ENCODE data around the gene LENG1.

Gene LENG1

DNA sequence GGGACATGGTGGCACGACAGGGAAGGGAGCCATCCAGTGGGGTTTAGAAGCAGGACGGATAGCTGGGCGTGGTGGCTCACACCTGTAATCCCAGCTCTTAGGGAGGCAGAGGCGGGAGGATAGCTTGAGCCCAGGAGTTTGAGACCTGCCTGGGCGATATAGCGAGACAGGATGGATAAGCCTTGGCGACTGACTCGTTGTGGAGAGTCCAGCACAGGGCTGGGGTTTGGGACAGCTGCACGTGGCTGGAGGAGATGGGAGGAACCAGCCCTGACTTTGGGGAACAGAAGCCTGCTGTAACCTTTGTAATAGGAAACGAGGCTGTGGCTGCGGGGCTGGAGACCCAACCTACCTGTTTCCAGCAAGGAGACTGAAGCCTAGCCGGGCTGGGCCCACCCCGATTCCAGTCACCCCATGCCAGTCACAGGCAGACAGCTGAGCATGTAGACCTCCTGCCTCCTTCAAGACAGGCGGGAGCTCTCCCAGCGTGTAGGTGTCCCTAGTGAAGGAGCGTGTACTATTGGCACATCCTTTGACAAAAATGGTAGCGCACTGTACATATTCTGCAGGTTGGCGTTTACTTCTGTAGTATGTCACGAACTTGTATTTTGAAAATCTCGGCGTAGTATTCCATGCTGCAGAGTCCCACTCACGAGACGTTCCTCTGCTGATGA lies 8.0 kb downstream of the LENG1 start:
- peaks cover 86% of the 10 kb centered on the region for H3K36me3 ChIP-seq (ENCODE audit: control insufficient read depth, insufficient read depth, low read length, severe bottlenecking)
- peaks cover 21% of the 10 kb centered on the region for H3K4me1 ChIP-seq (ENCODE audit: control insufficient read depth, insufficient read depth, low read length)
- H3K9me3 ChIP-seq (ENCODE audit: control insufficient read depth, low read length) = no peaks in the 10 kb centered on the region
- no peaks in the 10 kb centered on the region for H3K27me3 ChIP-seq (replicated peaks; ENCODE audit: control insufficient read depth, insufficient read depth, low read length)
- no peak overlapping the region for H3K9ac ChIP-seq (ENCODE audit: low read length)
- no peak overlapping the region for H3K4me3 ChIP-seq (ENCODE audit: low read length)
- no peak for DNase-seq (ENCODE audit: low read depth)

DNA sequence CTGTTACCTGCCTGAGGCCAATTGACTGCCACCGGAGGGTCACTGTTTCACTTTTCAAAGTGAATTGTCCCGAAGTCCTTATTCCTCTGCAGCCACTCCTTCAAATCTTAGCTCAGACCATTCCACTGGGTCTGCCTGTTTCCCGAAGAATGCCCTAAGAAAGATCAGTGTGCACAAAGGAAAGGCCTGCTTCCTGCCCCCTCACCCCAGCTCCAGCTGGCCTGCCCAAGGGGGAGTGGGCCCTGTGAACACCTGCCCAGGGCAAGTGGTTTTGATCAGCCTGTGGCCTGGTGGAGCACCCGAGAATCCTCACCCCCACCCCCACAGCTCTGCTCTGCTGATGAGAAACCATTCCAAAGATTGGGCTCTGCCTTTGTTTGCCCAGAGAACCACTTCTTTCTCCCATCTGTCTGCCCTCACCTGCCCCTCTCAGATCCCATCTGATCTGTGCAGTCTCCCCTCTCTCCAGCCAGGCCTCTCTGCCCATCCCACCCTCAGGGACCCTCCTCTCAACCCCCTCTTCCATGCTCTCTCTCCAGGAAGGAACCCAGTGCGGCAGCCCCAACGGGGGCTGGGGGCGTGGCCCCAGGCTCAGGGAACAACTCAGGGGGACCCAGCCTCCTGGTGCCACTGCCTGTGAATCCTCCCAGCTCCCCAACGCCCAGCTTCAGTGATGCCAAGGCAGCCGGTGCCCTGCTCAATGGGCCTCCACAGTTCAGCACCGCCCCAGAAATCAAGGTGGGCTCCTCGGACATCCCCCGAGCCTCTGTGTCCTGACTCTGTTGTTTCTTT lies 10.3 kb downstream of the LENG1 start:
- H3K4me1 ChIP-seq (ENCODE audit: control insufficient read depth, insufficient read depth, low read length) = peaks cover 13% of the 10 kb centered on the region
- peaks cover 86% of the 10 kb centered on the region for H3K36me3 ChIP-seq (ENCODE audit: control insufficient read depth, insufficient read depth, low read length, severe bottlenecking)
- no peak overlapping the region for H3K9ac ChIP-seq (ENCODE audit: low read length)
- H3K4me3 ChIP-seq (ENCODE audit: low read length) = no peak overlapping the region
- H3K9me3 ChIP-seq (ENCODE audit: control insufficient read depth, low read length) = no peaks in the 10 kb centered on the region
- DNase-seq (ENCODE audit: low read depth) = no peak
- H3K27me3 ChIP-seq (replicated peaks; ENCODE audit: control insufficient read depth, insufficient read depth, low read length) = no peaks in the 10 kb centered on the region

DNA sequence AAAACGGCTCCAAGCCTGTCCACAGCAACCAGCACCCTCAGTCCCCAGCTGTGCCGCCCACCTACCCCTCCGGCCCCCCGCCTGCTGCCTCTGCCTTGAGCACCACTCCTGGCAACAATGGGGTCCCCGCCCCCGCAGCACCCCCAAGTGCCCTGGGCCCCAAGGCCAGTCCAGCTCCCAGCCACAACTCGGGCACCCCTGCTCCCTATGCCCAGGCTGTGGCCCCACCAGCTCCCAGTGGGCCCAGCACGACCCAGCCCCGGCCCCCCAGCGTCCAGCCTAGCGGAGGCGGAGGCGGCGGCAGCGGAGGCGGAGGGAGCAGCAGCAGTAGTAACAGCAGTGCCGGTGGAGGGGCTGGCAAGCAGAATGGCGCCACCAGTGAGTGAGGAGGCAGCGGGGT lies 11.4 kb downstream of the LENG1 start:
- Histone ChIP-seq H3K27me3 (replicated peaks; ENCODE audit: control insufficient read depth, insufficient read depth, low read length) (no peaks in the 10 kb centered on the region), H3K36me3 (ENCODE audit: control insufficient read depth, insufficient read depth, low read length, severe bottlenecking) (peaks cover 88% of the 10 kb centered on the region), H3K9me3 (ENCODE audit: control insufficient read depth, low read length) (no peaks in the 10 kb centered on the region), H3K4me3 (ENCODE audit: low read length) (no peak overlapping the region), H3K4me1 (ENCODE audit: control insufficient read depth, insufficient read depth, low read length) (peaks cover 2% of the 10 kb centered on the region), H3K9ac (ENCODE audit: low read length) (no peak overlapping the region)
- no peak for DNase-seq (ENCODE audit: low read depth)

DNA sequence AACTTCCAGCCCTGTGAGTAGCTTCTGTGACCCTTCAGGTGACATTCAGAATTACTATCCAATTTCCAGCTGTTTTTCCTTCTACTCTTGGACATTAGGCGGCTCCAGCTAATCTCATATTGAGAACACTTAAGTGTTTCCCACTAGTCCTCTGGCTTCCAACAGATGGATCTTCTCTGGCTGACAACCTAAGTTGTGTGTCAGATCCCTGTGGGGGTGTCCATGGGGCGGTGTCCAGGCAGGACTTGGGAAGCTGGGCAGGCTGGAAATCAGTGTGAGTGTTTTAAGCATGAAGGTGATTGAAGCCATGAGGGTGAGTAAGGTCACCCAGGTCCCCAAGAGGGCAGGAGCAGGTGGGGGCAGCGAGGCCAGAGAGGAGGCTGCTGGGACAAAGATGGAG lies 11.8 kb downstream of the LENG1 start:
- Histone ChIP-seq H3K36me3 (ENCODE audit: control insufficient read depth, insufficient read depth, low read length, severe bottlenecking) (peaks cover 88% of the 10 kb centered on the region), H3K9ac (ENCODE audit: low read length) (no peak overlapping the region), H3K4me3 (ENCODE audit: low read length) (no peak overlapping the region), H3K9me3 (ENCODE audit: control insufficient read depth, low read length) (no peaks in the 10 kb centered on the region), H3K4me1 (ENCODE audit: control insufficient read depth, insufficient read depth, low read length) (no peaks in the 10 kb centered on the region), H3K27me3 (replicated peaks; ENCODE audit: control insufficient read depth, insufficient read depth, low read length) (no peaks in the 10 kb centered on the region)
- no peak for DNase-seq (ENCODE audit: low read depth)

DNA sequence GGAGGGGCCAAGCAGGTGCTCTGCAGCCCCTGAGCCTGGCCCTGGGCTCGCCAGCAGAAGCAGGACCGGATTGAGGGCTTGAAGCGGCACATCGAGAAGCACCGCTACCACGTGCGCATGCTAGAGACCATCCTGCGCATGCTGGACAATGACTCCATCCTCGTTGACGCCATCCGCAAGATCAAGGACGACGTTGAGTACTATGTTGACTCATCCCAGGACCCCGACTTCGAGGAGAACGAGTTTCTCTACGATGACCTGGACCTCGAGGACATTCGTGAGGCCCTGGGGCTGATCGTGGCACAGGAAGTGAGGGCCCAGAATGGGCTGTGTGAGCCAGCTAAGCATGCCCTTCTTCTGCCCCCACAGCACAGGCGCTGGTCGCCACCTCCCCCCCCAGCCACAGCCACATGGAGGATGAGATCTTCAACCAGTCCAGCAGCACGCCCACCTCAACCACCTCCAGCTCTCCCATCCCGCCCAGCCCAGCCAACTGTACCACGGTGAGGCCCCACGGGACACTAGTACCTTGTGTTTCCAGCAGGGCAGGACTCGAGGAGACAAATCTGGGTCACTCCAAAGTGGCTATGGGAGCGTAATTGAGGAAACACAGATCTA lies 13.9 kb downstream of the LENG1 start:
- peaks cover 73% of the 10 kb centered on the region for H3K36me3 ChIP-seq (ENCODE audit: control insufficient read depth, insufficient read depth, low read length, severe bottlenecking)
- H3K4me1 ChIP-seq (ENCODE audit: control insufficient read depth, insufficient read depth, low read length) = no peaks in the 10 kb centered on the region
- no peaks in the 10 kb centered on the region for H3K9me3 ChIP-seq (ENCODE audit: control insufficient read depth, low read length)
- no peak overlapping the region for H3K9ac ChIP-seq (ENCODE audit: low read length)
- no peaks in the 10 kb centered on the region for H3K27me3 ChIP-seq (replicated peaks; ENCODE audit: control insufficient read depth, insufficient read depth, low read length)
- DNase-seq (ENCODE audit: low read depth) = no peak
- no peak overlapping the region for H3K4me3 ChIP-seq (ENCODE audit: low read length)

DNA sequence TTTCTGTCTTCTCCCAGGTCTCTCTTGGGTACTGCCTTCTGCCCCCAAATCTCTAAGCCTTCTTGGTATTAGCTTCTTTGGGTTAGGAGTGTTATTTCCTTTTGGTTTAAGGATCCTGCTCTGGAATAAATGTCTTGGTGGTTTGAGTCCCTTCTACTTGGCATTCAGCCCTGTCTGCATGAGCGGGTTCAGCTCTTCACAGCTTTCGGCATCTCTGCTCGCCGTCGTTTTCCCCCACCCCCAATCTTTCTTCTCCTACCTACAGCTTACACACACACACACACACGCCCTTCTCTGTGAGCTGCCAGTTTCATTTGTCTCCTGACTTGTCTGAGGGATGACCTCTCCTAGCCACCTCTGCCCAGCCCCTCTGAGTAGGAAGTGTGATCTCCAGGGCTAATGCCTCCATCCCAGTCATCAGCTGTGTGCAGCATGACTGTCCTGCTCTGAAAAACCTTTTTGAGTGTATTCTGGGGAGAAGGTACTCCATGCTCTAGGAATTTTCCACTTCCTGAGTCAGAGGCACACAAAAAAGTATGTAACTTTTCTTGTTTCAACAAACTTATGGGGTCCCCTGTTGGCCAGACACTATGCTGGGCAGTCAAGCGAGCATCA lies 17.2 kb downstream of the LENG1 start:
- Histone ChIP-seq H3K27me3 (replicated peaks; ENCODE audit: control insufficient read depth, insufficient read depth, low read length) (no peaks in the 10 kb centered on the region), H3K4me1 (ENCODE audit: control insufficient read depth, insufficient read depth, low read length) (peaks cover 7% of the 10 kb centered on the region), H3K4me3 (ENCODE audit: low read length) (no peak overlapping the region), H3K9ac (ENCODE audit: low read length) (no peak overlapping the region), H3K36me3 (ENCODE audit: control insufficient read depth, insufficient read depth, low read length, severe bottlenecking) (peaks cover 50% of the 10 kb centered on the region), H3K9me3 (ENCODE audit: control insufficient read depth, low read length) (no peaks in the 10 kb centered on the region)
- DNase-seq (ENCODE audit: low read depth) = no peak

DNA sequence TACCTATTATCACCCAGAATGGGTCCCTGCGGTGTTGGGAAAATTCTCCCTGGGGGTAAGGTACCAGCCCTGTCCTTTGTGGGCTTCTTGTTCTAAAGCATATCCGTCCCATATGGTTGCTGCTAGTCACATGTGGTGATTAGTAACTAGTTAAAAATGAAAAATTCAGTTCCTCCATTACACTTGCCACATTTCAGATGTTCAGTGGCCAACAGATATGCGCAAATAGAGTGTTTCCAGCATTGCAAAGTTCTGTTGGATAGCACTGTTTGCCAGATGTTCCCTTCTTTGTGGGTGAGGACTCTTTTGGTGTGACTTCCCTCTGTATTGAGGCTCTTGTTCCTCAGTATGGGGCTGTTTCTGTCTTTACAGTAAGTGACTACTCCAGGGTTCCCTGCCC lies 18.2 kb downstream of the LENG1 start:
- no peak overlapping the region for H3K4me3 ChIP-seq (ENCODE audit: low read length)
- no peaks in the 10 kb centered on the region for H3K27me3 ChIP-seq (replicated peaks; ENCODE audit: control insufficient read depth, insufficient read depth, low read length)
- H3K9me3 ChIP-seq (ENCODE audit: control insufficient read depth, low read length) = no peaks in the 10 kb centered on the region
- DNase-seq (ENCODE audit: low read depth) = no peak
- H3K9ac ChIP-seq (ENCODE audit: low read length) = no peak overlapping the region
- H3K36me3 ChIP-seq (ENCODE audit: control insufficient read depth, insufficient read depth, low read length, severe bottlenecking) = peaks cover 40% of the 10 kb centered on the region
- H3K4me1 ChIP-seq (ENCODE audit: control insufficient read depth, insufficient read depth, low read length) = peaks cover 10% of the 10 kb centered on the region

DNA sequence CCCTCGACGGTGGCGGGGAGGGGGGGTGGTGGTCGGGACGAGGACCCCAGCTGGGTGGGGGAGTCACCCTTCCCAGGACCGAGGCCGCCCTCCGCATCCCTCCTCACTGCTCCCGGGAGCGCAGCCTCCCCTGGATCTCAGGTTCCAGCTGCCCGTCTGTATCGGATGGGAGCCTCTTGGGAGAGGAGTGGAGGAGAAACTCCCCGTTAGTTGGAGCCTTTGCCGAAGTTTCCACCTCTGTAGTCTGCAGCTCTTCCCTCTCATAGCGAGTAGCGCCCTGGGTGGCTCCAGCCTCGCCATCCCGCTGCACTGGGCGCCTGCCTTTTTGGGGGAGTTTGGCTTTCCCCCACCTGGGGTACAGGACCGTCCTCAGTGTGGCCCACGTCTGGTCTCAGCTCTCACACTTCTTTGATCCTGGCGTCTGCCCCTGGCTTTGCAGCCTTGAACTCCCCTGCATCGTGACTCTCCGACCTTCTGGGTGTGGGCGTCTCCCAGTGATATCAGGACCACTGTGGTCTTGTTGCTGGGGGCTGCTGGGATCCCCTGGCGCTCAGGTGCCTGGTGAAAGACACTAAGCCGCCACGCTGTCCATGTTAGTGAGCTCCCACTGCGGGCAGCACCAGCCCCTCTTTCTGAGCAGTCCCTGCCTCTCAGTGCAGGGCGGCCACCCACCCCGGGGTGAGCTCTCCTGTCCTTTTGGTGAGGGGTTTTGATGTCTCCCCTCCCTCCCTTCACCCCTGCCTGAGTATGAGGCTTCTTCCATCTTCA lies 20.8 kb downstream of the LENG1 start:
- Histone ChIP-seq H3K36me3 (ENCODE audit: control insufficient read depth, insufficient read depth, low read length, severe bottlenecking) (peaks cover 14% of the 10 kb centered on the region), H3K27me3 (replicated peaks; ENCODE audit: control insufficient read depth, insufficient read depth, low read length) (no peaks in the 10 kb centered on the region), H3K9ac (ENCODE audit: low read length) (peak overlapping the region; percentile 88), H3K9me3 (ENCODE audit: control insufficient read depth, low read length) (no peaks in the 10 kb centered on the region), H3K4me3 (ENCODE audit: low read length) (peak overlapping the region; percentile 74), H3K4me1 (ENCODE audit: control insufficient read depth, insufficient read depth, low read length) (peaks cover 17% of the 10 kb centered on the region)
- DNase-seq (ENCODE audit: low read depth) = peak; percentile 37

DNA sequence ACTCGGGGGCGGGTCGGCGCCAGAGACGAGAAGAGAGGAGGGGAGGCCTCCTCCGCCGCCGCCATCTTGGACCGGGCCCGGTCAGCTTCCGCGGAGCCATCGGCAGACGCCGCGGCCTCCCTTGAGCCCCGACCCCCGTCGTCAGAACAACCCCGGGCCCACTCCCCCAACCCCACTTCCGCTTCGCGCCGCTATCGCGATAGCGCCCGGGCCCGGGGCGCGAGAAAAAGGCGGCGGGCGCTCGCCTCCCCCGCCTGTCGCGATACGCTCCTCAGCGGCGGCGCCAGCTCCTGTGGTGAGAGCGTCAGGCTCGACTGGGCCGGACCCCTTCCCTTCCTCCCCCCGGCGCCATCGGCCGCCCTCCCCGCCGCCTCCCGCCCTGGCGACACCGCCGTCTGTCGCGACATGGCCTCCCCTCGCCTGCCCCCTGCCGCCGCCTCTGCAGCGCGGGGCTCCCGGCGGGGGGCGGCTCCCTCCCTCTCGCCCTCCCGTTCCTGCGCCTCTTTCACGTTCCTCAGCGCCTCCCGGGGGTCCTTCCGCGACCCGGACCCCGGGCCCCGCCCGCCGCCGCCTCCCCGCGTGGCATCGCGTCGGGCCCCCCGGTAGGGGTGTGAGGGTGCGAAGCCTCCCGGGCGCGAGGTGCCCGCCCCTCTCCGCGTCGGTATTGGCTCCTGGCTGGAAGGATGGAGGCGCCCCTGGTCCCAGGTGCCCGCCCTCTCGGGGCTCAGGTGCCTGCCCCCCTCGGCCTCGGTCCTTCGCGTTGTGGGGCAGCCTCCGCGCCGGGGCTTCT lies 21.6 kb downstream of the LENG1 start, which contains the start of gene CNOT3:
TSS of gene CNOT3 (plus strand) at position 64 of the 790 bp plus-strand sequence. CDS start 5,217 bp downstream, outside the sequence.
- H3K27me3 ChIP-seq (replicated peaks; ENCODE audit: control insufficient read depth, insufficient read depth, low read length) = peaks cover 2% of the 10 kb centered on the region
- H3K9me3 ChIP-seq (ENCODE audit: control insufficient read depth, low read length) = no peaks in the 10 kb centered on the region
- H3K36me3 ChIP-seq (ENCODE audit: control insufficient read depth, insufficient read depth, low read length, severe bottlenecking) = peaks cover 6% of the 10 kb centered on the region
- H3K9ac ChIP-seq (ENCODE audit: low read length) = peak within 1 kb of the TSS; percentile 88
- peaks cover 17% of the 10 kb centered on the region for H3K4me1 ChIP-seq (ENCODE audit: control insufficient read depth, insufficient read depth, low read length)
- DNase-seq (ENCODE audit: low read depth) = peak; percentile 58
- H3K4me3 ChIP-seq (ENCODE audit: low read length) = peak within 1 kb of the TSS; percentile 77
